Endothelial cell of umbilical vein (primary cell): ENCODE measurements around the gene NEXMIF. TPM values are rescaled to one million over a fixed set of nuclear protein-coding genes. Genes with fewer than 3 reads are reported as not detected.

Experiments
- BruUV-seq: library from RNA; stranded (reverse); fragments of 400-500 nt; replicated peaks from 2 replicates; lab custom pipeline; 2021; lab: Mats Ljungman, UMichigan
- CTCF ChIA-PET: fragments of 300-600, 350-600 bp; sonication (Branson Sonifier 250); formaldehyde crosslinking; loops from one replicate; lab custom pipeline; 2021; ENCODE audit warnings: antibody characterized with exemption, inconsistent platforms; lab: Charles Lee
- POLR2A ChIA-PET: fragments of 300-600, 350-600 bp; sonication (Branson Sonifier 250); formaldehyde crosslinking; loops from one replicate; lab custom pipeline; 2021; ENCODE audit warnings: antibody characterized with exemption, inconsistent platforms; lab: Charles Lee
- DNase-seq: peaks from one replicate; pipeline ENCODE4 v3.0.0-alpha.2; 2011; ENCODE audit warnings: low read depth, low spot score
- FAIRE-seq: peaks from 2 replicates; lab custom pipeline; 2011; peaks lifted over from hg19 to GRCh38; lab: Jason Lieb, UNC
- H2AFZ ChIP-seq: 2 replicates; pipeline ENCODE4 v1.6.0; 2012; ENCODE audit warnings: low read depth, low read length, control low read depth, inconsistent platforms
- H3K27ac ChIP-seq: 2 replicates; pipeline ENCODE4 v1.5.1; 2011; ENCODE audit warnings: low read depth, mild to moderate bottlenecking, control low read depth, low read length, moderate library complexity; ENCODE audit not compliant: insufficient read depth
- H3K27me3 ChIP-seq, 2 experiments: 2 replicates each; pipeline versions ENCODE4 v1.6.0 to v1.6.1; 2011; ENCODE audit warnings: low read length in 2 of 2, mixed read lengths in 1 of 2; ENCODE audit not compliant: control insufficient read depth in 2 of 2, insufficient read depth in 2 of 2
- H3K36me3 ChIP-seq, 2 experiments: 2 replicates in 1 of 2; 3 replicates in 1 of 2; pipeline ENCODE4 v1.5.1; 2011; ENCODE audit warnings: low read length in 2 of 2, mild to moderate bottlenecking in 1 of 2, moderate library complexity in 1 of 2; ENCODE audit not compliant: control insufficient read depth in 2 of 2, insufficient read depth in 2 of 2; ENCODE audit errors: extremely low read depth in 1 of 2
- H3K4me1 ChIP-seq: 3 replicates; pipeline ENCODE4 v1.5.1; 2011; ENCODE audit warnings: mild to moderate bottlenecking, low read length; ENCODE audit not compliant: control insufficient read depth, insufficient read depth; ENCODE audit errors: extremely low read depth
- H3K4me2 ChIP-seq: 2 replicates; pipeline ENCODE4 v1.6.1; 2011; ENCODE audit warnings: low read length, control low read depth, mixed read lengths; ENCODE audit not compliant: insufficient read depth
- H3K4me3 ChIP-seq, 3 experiments: fragments of 200-600 bp in 1 of 3; sonication (generic), shearing (Covaris generic) in 1 of 3; replicated peaks in 1 of 3; 2 replicates each; pipeline ENCODE4 v1.5.1; 2011 to 2016; ENCODE audit warnings: control low read depth in 3 of 3, low read length in 3 of 3, mild to moderate bottlenecking in 2 of 3, inconsistent platforms in 1 of 3, low read depth in 1 of 3, moderate library complexity in 1 of 3; ENCODE audit not compliant: insufficient read depth in 1 of 3
- H3K79me2 ChIP-seq: 2 replicates; pipeline ENCODE4 v1.6.0; 2012; ENCODE audit warnings: low read length, inconsistent platforms; ENCODE audit not compliant: control insufficient read depth, insufficient read depth
- H3K9ac ChIP-seq: replicated peaks from 2 replicates; pipeline ENCODE3; 2011; ENCODE audit warnings: low read length, control low read depth; ENCODE audit not compliant: insufficient read depth; ENCODE audit errors: extremely low read depth
- H3K9me1 ChIP-seq: replicated peaks from 3 replicates; pipeline ENCODE4 v1.6.0; 2011; ENCODE audit warnings: mild to moderate bottlenecking, low read length; ENCODE audit not compliant: control insufficient read depth, insufficient read depth; ENCODE audit errors: extremely low read depth
- H3K9me3 ChIP-seq: replicated peaks from 2 replicates; pipeline ENCODE4 v1.5.1; 2012; ENCODE audit warnings: low read length, inconsistent platforms; ENCODE audit not compliant: control insufficient read depth, insufficient read depth
- H4K20me1 ChIP-seq: replicated peaks from 2 replicates; pipeline ENCODE3; 2011; ENCODE audit warnings: mild to moderate bottlenecking, low read length; ENCODE audit not compliant: control insufficient read depth, insufficient read depth; ENCODE audit errors: extremely low read depth
- MYC ChIP-seq: IDR thresholded peaks from one replicate; pipeline ENCODE4 v1.6.1; 2011; ENCODE audit warnings: mild to moderate bottlenecking, low read depth, low read length
- POLR2A ChIP-seq: IDR thresholded peaks from 2 replicates; pipeline ENCODE4 v1.6.1; 2012; ENCODE audit warnings: low read depth, mild to moderate bottlenecking, control low read depth, low read length
- dilution Hi-C: fragments of 300-500 bp; cut with MboI; formaldehyde crosslinking; loops from one replicate; pipeline ENCODE4 v1.15.0; 2019; ENCODE audit warnings: low sequenced_read_pairs; ENCODE audit not compliant: extremely low pct_ligation_motif_present
- intact Hi-C: fragments of 100-400 bp; cut with micrococcal nuclease; formaldehyde crosslinking; loops from one replicate; pipeline ENCODE4 v1.10.0; 2022
- polyA plus RNA-seq, 4 experiments: library from polyadenylated mRNA; depleted of rRNA in 3 of 4; stranded (reverse) in 3 of 4; unstranded in 1 of 4; fragments of >200 nt; gene quantifications; 2 replicates each; pipeline versions ENCODE4 v1.2.1 to v1.2.3, GENCODE V29; 2011 to 2012; ENCODE audit warnings: missing spikeins in 1 of 4
- total RNA-seq: library from RNA; stranded (reverse); gene quantifications from 2 replicates; pipeline ENCODE4 v1.2.3, GENCODE V29; 2021
- TF ChIP-seq, protein P1 (sequence below): IDR thresholded peaks from 2 replicates; pipeline ENCODE4 v1.6.1; 2011; ENCODE audit not compliant: insufficient read depth, insufficient read length
- TF ChIP-seq, protein P2 (sequence below), 2 donors: IDR thresholded peaks; 1 replicate in 1 of 2; 2 replicates in 1 of 2; pipeline ENCODE4 v1.5.1; 2011; ENCODE audit warnings: low read length in 2 of 2, mild to moderate bottlenecking in 2 of 2, moderate library complexity in 2 of 2, control low read depth in 1 of 2, inconsistent platforms in 1 of 2, low read depth in 1 of 2; ENCODE audit not compliant: insufficient read depth in 1 of 2; ENCODE audit errors: extremely low read depth in 1 of 2

Gene NEXMIF
- total and polyA plus RNA-seq, 2 donors (not counting 3 experiments of a cell fraction or from before 2014, with no cell fraction given) = not detected

DNA sequence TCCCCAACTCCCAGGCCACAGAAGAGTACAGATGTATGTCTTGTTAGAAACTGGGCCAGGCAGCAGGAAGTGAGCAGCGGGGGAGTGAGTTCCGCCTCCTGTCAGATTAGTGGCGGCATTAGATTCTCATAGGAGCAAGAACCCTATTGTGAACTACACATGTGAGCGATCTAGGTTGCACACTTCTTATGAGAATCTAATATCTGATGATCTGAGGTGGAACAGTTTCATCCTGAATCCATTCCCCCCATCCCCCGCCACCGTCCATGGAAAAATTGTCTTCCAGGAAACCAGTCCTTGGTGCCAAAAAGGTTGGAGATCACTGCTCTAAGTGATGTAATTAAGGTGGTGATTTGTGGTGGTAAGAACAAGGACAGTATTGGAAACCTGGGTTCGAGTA is 24.5 kb upstream of the NEXMIF start:
- Histone ChIP-seq H2AFZ (no peak overlapping the region), H3K9ac (no peak overlapping the region), H3K36me3 (no peaks in the 10 kb centered on the region), H3K79me2 (no peaks in the 10 kb centered on the region), H3K9me1 (no peaks in the 10 kb centered on the region), H4K20me1 (no peaks in the 10 kb centered on the region), H3K27ac (no peak overlapping the region), H3K4me3 (no peak overlapping the region), H3K4me1 (no peaks in the 10 kb centered on the region), H3K9me3 (no peaks in the 10 kb centered on the region), H3K4me2 (no peak overlapping the region), H3K27me3 (no peaks in the 10 kb centered on the region)
- DNase-seq (no peak), FAIRE-seq (no peak)
- TF ChIP-seq, protein P1, sequence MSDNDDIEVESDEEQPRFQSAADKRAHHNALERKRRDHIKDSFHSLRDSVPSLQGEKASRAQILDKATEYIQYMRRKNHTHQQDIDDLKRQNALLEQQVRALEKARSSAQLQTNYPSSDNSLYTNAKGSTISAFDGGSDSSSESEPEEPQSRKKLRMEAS = no peak
- intact Hi-C loops (no loop called here), dilution Hi-C loops (no loop called here)
- ChIA-PET CTCF (no interaction called here), POLR2A (no interaction called here)
- BruUV-seq = no TSS peak

DNA sequence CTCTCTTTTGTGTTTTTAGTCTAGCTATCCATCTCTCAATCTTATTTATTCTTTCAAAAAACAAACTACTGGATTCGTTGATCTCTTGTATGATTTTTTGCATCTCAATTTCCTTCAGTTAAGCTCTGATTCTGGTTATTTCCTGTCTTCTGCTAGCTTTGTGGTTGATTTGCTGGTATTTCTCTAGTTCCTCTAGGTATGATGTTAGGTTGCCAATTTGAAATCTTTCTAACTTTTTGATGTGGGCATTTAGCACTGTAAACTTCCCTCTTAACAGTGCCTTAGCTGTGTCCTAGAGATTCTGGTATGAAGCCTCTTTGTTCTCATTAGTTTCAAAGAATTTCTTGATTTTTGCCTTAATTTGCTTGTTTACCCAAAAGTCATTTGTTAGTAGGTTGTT is 15.2 kb upstream of the NEXMIF start:
- FAIRE-seq (no peak), DNase-seq (no peak)
- H3K4me1 ChIP-seq = no peaks in the 10 kb centered on the region
- H3K36me3 ChIP-seq = no peaks in the 10 kb centered on the region
- no peak overlapping the region for H2AFZ ChIP-seq
- no peaks in the 10 kb centered on the region for H3K9me3 ChIP-seq
- no TSS peak for BruUV-seq
- ChIA-PET POLR2A (no interaction called here), CTCF (no interaction called here)
- H3K4me3 ChIP-seq = no peak overlapping the region
- H3K27ac ChIP-seq = no peak overlapping the region
- no peaks in the 10 kb centered on the region for H3K27me3 ChIP-seq
- H4K20me1 ChIP-seq = no peaks in the 10 kb centered on the region
- H3K9ac ChIP-seq = no peak overlapping the region
- H3K9me1 ChIP-seq = no peaks in the 10 kb centered on the region
- H3K79me2 ChIP-seq = no peaks in the 10 kb centered on the region
- dilution Hi-C loops (no loop called here), intact Hi-C loops (no loop called here)
- H3K4me2 ChIP-seq = no peak overlapping the region
- TF ChIP-seq MYC (no peak), POLR2A (no peak)
- TF ChIP-seq, protein P2, sequence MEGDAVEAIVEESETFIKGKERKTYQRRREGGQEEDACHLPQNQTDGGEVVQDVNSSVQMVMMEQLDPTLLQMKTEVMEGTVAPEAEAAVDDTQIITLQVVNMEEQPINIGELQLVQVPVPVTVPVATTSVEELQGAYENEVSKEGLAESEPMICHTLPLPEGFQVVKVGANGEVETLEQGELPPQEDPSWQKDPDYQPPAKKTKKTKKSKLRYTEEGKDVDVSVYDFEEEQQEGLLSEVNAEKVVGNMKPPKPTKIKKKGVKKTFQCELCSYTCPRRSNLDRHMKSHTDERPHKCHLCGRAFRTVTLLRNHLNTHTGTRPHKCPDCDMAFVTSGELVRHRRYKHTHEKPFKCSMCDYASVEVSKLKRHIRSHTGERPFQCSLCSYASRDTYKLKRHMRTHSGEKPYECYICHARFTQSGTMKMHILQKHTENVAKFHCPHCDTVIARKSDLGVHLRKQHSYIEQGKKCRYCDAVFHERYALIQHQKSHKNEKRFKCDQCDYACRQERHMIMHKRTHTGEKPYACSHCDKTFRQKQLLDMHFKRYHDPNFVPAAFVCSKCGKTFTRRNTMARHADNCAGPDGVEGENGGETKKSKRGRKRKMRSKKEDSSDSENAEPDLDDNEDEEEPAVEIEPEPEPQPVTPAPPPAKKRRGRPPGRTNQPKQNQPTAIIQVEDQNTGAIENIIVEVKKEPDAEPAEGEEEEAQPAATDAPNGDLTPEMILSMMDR (IDR thresholded peaks at IDR 0.05; ENCODE audit: extremely low read depth in 1 of 2, insufficient read depth in 1 of 2, low read depth in 1 of 2, low read length in 2 of 2) = no peak
